ENCODE measurements around the gene SRD5A2.

The SRD5A2 gene

GRCh38 chr2:31539505-31539904 is 41.2 kb downstream of the SRD5A2 start (continued):
- TF ChIP-seq ZNF658 (tag by site-specific recombination; IDR thresholded peaks at IDR 0.05) (no peak), ZNF366 (tag by site-specific recombination; conservative IDR thresholded peaks at IDR 0.05) (no peak), MEIS1 (CRISPR knock-in tag; IDR thresholded peaks at IDR 0.05; ENCODE audit: borderline replicate concordance) (no peak), ZFP69B (tag by site-specific recombination; IDR thresholded peaks at IDR 0.05) (no peak), ZNF292 (tag by site-specific recombination; IDR thresholded peaks at IDR 0.05; ENCODE audit: borderline replicate concordance, low read depth) (no peak), KLF10 (tag by site-specific recombination; IDR thresholded peaks at IDR 0.05) (no peak)

GRCh38 chr2:31535768-31536167 is 45.0 kb downstream of the SRD5A2 start:
- no peaks in the 10 kb centered on the region for H3K9me3 ChIP-seq (ENCODE audit: control insufficient read depth, insufficient read depth, low read depth, low read length)
- H3K36me3 ChIP-seq (ENCODE audit: control insufficient read depth in 2 of 2, insufficient read depth in 1 of 2, low read length in 2 of 2) = no peaks in the 10 kb centered on the region
- ChIA-PET CTCF (interaction anchor here (1.2 kb wide), 1 partner anchor 12 kb away, joined by 4 read pairs; no protein-coding TSS in a partner anchor), POLR2A (no interaction called here)
- H3K4me1 ChIP-seq (ENCODE audit: control insufficient read depth, insufficient read depth, low read length) = peaks cover 8% of the 10 kb centered on the region; the same call in 1 of the 2 replicates
- no peak for TF ChIP-seq BCL11A (tag by site-specific recombination; IDR thresholded peaks at IDR 0.05; ENCODE audit: low read depth)
- no peak for TF ChIP-seq ZSCAN16 (tag by site-specific recombination; IDR thresholded peaks at IDR 0.05)
- TF ChIP-seq ZBTB20 (tag by site-specific recombination; IDR thresholded peaks at IDR 0.05) = no peak
- TF ChIP-seq ZNF280C (tag by site-specific recombination; IDR thresholded peaks at IDR 0.05) = no peak
- TF ChIP-seq ZNF544 (tag by site-specific recombination; IDR thresholded peaks at IDR 0.05) = no peak
- TF ChIP-seq ZNF148 (tag by site-specific recombination; IDR thresholded peaks at IDR 0.05; ENCODE audit: borderline replicate concordance) = no peak
- no peak for TF ChIP-seq ZNF16 (tag by site-specific recombination; IDR thresholded peaks at IDR 0.05; ENCODE audit: low read depth)
- no peak for TF ChIP-seq KLF17 (tag by site-specific recombination; IDR thresholded peaks at IDR 0.05)
- TF ChIP-seq KLF16 (tag by site-specific recombination; IDR thresholded peaks at IDR 0.05) = no peak
- TF ChIP-seq ZFP69B (tag by site-specific recombination; IDR thresholded peaks at IDR 0.05) = no peak
- no peak for TF ChIP-seq PRDM1 (tag by site-specific recombination; IDR thresholded peaks at IDR 0.05)
- no peak for TF ChIP-seq ZNF626 (tag by site-specific recombination; IDR thresholded peaks at IDR 0.05)
- TF ChIP-seq SCRT2 (tag by site-specific recombination; IDR thresholded peaks at IDR 0.05) = no peak
- TF ChIP-seq ZSCAN5A (tag by site-specific recombination; IDR thresholded peaks at IDR 0.05) = no peak
- no peak for TF ChIP-seq HOXC10 (CRISPR knock-in tag; IDR thresholded peaks at IDR 0.05)
- TF ChIP-seq MEIS1 (CRISPR knock-in tag; IDR thresholded peaks at IDR 0.05; ENCODE audit: borderline replicate concordance) = no peak
- no peak for TF ChIP-seq TRIM28 (IDR thresholded peaks at IDR 0.05; ENCODE audit: borderline replicate concordance, low read length)
- TF ChIP-seq ZNF629 (tag by site-specific recombination; IDR thresholded peaks at IDR 0.05) = no peak
- no peak for TF ChIP-seq INSM2 (tag by site-specific recombination; IDR thresholded peaks at IDR 0.05)
- no peak overlapping the region for H3K27ac ChIP-seq (ENCODE audit: extremely low read depth, low read depth, low read length)
- no peak overlapping the region for H3K4me3 ChIP-seq (ENCODE audit: low read depth, low read length)

Measured in HEK293 (cell line).